Spleen (tissue), 7 donors: ENCODE measurements around the gene RAP1GAP.

ENCODE experiments used
- POLR2A ChIP-seq, 3 donors: fragments of 450-650 bp; IDR thresholded peaks; one replicate each; pipeline ENCODE4 v1.5.1; 2017; ENCODE audit warnings: antibody characterized with exemption in 3 of 3, mild to moderate bottlenecking in 1 of 3
- TF ChIP-seq, protein P1 (sequence below), 11 experiments: fragments of 200-600 bp in 7 of 11; fragments of 450-650 bp in 4 of 11; sonication (generic) in 4 of 11; IDR thresholded peaks in 8 of 11; conservative IDR thresholded peaks in 3 of 11; 1 replicate in 7 of 11; 2 replicates in 4 of 11; pipeline versions ENCODE4 v1.4.0 to v1.8.0; 2016 to 2021; ENCODE audit warnings: antibody characterized with exemption in 11 of 11, inconsistent platforms in 4 of 11, mild to moderate bottlenecking in 1 of 11
- donor health status: DM: no; HTN: no; CAD: no; lungs with moderate emphysema.
- donor health status: DM: no; HTN: no; CAD: no.
- donor health status: DM: no; HTN: no; CAD: no.

DNA sequence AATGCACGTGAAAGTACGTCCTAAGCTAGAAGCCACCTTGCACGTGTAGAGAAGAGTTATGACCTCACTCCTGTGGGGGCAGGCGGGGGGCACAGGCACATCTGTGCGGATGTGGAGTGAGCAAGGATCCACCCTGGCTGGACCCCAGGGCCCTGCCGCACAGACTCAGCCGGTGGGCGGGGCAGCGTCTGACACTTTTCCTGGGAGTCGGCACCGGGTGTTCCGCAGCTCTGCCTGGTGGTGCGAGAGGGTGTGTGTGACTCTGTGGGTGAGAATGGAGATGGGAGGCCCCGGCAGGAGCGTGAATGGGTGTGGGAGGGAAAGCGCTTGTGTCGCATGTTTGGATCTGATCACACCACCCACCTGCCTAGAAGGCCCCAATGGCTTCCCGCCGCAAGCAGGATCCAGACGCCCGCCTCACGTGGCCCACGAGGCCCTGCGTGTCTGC lies 29.5 kb downstream of the RAP1GAP start:
- TF ChIP-seq POLR2A (IDR thresholded peaks at IDR 0.05), result no peak
- TF ChIP-seq, protein P1, sequence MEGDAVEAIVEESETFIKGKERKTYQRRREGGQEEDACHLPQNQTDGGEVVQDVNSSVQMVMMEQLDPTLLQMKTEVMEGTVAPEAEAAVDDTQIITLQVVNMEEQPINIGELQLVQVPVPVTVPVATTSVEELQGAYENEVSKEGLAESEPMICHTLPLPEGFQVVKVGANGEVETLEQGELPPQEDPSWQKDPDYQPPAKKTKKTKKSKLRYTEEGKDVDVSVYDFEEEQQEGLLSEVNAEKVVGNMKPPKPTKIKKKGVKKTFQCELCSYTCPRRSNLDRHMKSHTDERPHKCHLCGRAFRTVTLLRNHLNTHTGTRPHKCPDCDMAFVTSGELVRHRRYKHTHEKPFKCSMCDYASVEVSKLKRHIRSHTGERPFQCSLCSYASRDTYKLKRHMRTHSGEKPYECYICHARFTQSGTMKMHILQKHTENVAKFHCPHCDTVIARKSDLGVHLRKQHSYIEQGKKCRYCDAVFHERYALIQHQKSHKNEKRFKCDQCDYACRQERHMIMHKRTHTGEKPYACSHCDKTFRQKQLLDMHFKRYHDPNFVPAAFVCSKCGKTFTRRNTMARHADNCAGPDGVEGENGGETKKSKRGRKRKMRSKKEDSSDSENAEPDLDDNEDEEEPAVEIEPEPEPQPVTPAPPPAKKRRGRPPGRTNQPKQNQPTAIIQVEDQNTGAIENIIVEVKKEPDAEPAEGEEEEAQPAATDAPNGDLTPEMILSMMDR (IDR thresholded peaks at IDR 0.05 in 8 of 11, conservative IDR thresholded peaks at IDR 0.05 in 3 of 11), result no peak
